ENCODE measurements around the gene SLC10A6.
"Not testable (repeated sequence)": the region's sequence is repeated elsewhere in the genome, so short reads cannot be mapped to it uniquely, and the experiment has no call there.

Gene SLC10A6

GRCh38 chr4:86848732-86849619 lies at the start of gene SLC10A6:
TSS of gene SLC10A6 (minus strand) at chr4:86849384. CDS start at chr4:86849115, 269 bp downstream.
- no peak for DNase-seq (ENCODE audit: low read depth)

- no peak for DNase-seq (ENCODE audit: low read depth)
Measured at GRCh38 chr4:86898562-86898961, 49.4 kb upstream of the SLC10A6 start.

- no peak for DNase-seq (ENCODE audit: low read depth)
Measured at GRCh38 chr4:86896596-86896995, 47.4 kb upstream of the SLC10A6 start.

- DNase-seq (ENCODE audit: low read depth), result no peak
Measured at GRCh38 chr4:86895692-86896488, 46.7 kb upstream of the SLC10A6 start.

GRCh38 chr4:86894455-86894854 lies 45.3 kb upstream of the SLC10A6 start:
- no peak for DNase-seq (ENCODE audit: low read depth)

- no peak for DNase-seq (ENCODE audit: low read depth)
Measured at GRCh38 chr4:86893136-86893535, 44.0 kb upstream of the SLC10A6 start.

GRCh38 chr4:86892636-86892960 lies 43.4 kb upstream of the SLC10A6 start:
- no peak for DNase-seq (ENCODE audit: low read depth)

- DNase-seq (ENCODE audit: low read depth), result no peak
Measured at GRCh38 chr4:86891762-86892635, 42.8 kb upstream of the SLC10A6 start, which contains the start of gene C4orf36. TSS of gene C4orf36 (minus strand) at chr4:86892422. CDS start at chr4:86891520, 902 bp downstream.

GRCh38 chr4:86890790-86891189 lies 41.6 kb upstream of the SLC10A6 start:
- no peak for DNase-seq (ENCODE audit: low read depth)

- DNase-seq (ENCODE audit: low read depth), result no peak
Measured at GRCh38 chr4:86879641-86880040, 30.5 kb upstream of the SLC10A6 start.

- no peak for DNase-seq (ENCODE audit: low read depth)
Measured at GRCh38 chr4:86878640-86879039, 29.5 kb upstream of the SLC10A6 start.

GRCh38 chr4:86876894-86877685 lies 27.9 kb upstream of the SLC10A6 start:
- no peak for DNase-seq (ENCODE audit: low read depth)

GRCh38 chr4:86875436-86875835 lies 26.3 kb upstream of the SLC10A6 start:
- not testable (repeated sequence) for DNase-seq (ENCODE audit: low read depth)

GRCh38 chr4:86872135-86872534 lies 23.0 kb upstream of the SLC10A6 start:
- DNase-seq (ENCODE audit: low read depth), result no peak

GRCh38 chr4:86870442-86871069 lies 21.4 kb upstream of the SLC10A6 start:
- DNase-seq (ENCODE audit: low read depth), result no peak

- no peak for DNase-seq (ENCODE audit: low read depth)
Measured at GRCh38 chr4:86857341-86858052, 8.3 kb upstream of the SLC10A6 start.

GRCh38 chr4:86856896-86857295 lies 7.7 kb upstream of the SLC10A6 start:
- DNase-seq (ENCODE audit: low read depth), result no peak

GRCh38 chr4:86855572-86855971 lies 6.4 kb upstream of the SLC10A6 start:
- DNase-seq (ENCODE audit: low read depth), result no peak

GRCh38 chr4:86853209-86853608 lies 4.0 kb upstream of the SLC10A6 start:
- no peak for DNase-seq (ENCODE audit: low read depth)

GRCh38 chr4:86848136-86848535 lies 1.0 kb downstream of the SLC10A6 start:
- no peak for DNase-seq (ENCODE audit: low read depth)
